22Rv1 (cell line): ENCODE results near the gene TFE3.

Source experiments
- ZFX ChIP-seq: fragments of 450-650 bp; IDR thresholded peaks from 2 replicates; pipeline ENCODE4 v1.6.1; 2017; ENCODE audit warnings: antibody characterized with exemption, borderline replicate concordance
- TF ChIP-seq, protein P1 (sequence below): fragments of 450-650 bp; IDR thresholded peaks from 2 replicates; pipeline ENCODE4 v1.5.1; 2017; ENCODE audit warnings: mild to moderate bottlenecking

DNA sequence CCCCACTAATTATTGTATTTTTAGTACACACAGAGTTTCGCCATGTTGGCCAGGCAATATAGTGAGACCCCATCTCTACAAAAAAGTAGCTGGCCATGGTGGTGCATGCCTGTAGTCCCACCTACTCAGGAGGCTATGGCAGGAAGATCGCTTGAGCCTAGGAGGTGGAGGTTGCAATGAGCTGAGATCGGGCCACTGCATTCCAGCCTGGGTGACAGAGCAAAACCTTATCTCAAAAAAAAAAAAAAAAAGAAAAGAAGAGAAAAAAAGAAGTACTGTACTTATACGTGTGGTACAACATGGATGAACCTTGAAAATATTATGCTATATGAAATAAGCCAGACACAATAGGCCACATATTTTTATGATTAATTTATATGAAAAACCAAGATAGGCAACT lies 46.4 kb upstream of the TFE3 start:
- TF ChIP-seq, protein P1, sequence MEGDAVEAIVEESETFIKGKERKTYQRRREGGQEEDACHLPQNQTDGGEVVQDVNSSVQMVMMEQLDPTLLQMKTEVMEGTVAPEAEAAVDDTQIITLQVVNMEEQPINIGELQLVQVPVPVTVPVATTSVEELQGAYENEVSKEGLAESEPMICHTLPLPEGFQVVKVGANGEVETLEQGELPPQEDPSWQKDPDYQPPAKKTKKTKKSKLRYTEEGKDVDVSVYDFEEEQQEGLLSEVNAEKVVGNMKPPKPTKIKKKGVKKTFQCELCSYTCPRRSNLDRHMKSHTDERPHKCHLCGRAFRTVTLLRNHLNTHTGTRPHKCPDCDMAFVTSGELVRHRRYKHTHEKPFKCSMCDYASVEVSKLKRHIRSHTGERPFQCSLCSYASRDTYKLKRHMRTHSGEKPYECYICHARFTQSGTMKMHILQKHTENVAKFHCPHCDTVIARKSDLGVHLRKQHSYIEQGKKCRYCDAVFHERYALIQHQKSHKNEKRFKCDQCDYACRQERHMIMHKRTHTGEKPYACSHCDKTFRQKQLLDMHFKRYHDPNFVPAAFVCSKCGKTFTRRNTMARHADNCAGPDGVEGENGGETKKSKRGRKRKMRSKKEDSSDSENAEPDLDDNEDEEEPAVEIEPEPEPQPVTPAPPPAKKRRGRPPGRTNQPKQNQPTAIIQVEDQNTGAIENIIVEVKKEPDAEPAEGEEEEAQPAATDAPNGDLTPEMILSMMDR: no peak
- no peak for TF ChIP-seq ZFX
